HG03066 (cell line): ENCODE results near the gene MYO5C.

Experiments
- ATAC-seq: cut with Tn5 transposase; IDR thresholded peaks from one replicate; pipeline ENCODE4 v1.9.1; 2021; ENCODE audit warnings: low read depth; ENCODE audit not compliant: unreplicated experiment

The MYO5C gene

GRCh38 chr15:52218371-52218770 is 77.2 kb downstream of the MYO5C start:
- no peak for ATAC-seq

DNA sequence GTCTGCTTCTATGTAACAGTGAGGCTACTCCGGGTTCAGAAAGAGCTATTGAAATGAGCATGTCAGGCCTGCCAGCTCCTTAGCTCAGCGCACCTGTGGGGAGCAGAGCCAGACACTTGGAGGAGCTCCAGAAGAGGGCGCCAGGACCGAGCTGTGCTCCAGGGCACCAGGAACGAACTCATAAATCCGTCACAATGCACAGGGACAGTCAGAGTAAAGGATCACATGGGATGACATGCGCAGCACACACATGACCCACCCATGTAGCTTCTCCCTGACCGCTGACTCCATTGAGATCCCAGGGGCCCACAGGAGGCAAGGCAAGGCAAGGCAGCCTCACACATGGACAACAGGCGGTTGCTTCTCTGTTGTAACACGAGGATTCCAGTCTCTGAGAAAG is 78.4 kb downstream of the MYO5C start:
- ATAC-seq, result no peak

DNA sequence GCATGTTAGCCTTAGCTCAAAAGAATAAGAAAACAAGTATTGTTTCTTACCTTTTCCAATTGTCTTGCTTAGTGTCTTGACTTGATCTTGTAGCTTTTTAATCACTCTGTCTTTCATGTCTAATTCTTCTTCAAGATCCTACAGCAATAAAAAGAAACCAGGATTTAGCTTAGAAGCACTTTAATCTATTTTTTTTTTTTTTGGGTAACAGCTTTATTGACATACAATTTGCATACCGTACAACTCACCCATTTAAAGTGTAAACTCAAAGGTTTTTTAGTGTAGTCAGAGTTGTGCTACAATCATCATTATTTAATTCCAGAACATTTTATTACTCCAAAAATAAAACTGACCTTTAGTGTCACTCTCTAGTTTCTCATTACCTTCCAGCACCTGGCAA is 81.1 kb downstream of the MYO5C start:
- no peak for ATAC-seq

DNA sequence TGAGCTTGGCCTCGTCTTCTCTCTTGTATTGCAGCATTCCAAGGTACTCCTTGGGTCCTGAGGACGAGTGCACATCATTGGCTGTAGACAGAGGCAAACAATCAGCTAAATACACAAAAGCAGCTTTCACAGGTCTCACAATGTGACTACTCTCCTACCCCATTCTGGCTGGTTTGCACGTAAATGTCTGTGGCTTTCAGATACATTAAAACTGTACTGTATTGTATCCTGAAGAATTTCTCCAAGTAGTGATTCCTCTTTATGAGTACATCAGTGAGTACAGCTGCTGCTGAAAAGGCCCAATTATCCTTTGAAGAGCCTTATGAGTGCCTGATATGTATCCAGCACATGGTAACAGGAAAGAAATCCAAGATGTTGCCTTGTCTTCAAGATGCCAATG is 82.4 kb downstream of the MYO5C start:
- no peak for ATAC-seq

DNA sequence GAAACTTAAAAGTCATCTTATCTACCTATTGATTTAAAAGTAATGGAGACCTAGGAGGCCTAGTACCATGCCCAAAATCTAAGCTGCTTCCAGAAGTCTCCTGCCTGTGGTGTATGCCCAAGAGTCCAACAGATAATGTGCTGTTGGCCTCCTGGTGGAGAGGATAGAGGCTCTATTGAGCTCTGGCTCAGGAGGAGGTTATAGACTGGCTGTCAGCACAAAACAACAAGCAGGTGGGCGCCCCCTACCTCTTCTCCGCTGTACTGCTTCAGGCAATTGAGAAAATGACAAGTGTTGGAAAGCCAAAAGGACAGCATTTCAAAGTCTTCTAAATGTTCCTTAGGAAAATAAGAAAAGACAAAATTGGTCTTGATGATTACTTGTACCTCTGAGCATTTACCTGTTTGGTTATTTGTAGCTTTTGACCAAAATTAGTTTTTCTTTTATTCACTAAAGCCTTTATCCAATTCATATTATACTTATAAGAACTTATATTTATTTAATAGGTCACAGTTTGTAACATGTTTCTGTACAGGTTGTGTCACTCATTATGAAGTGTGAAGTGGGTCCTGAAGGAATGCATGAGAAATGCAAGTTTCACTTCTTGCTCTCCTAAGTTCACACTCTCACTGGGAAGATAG is 87.2 kb downstream of the MYO5C start:
- ATAC-seq, result peak; percentile 80

GRCh38 chr15:52207191-52207590 is 88.4 kb downstream of the MYO5C start:
- no peak for ATAC-seq

GRCh38 chr15:52206446-52206845 is 89.2 kb downstream of the MYO5C start:
- ATAC-seq, result no peak

DNA sequence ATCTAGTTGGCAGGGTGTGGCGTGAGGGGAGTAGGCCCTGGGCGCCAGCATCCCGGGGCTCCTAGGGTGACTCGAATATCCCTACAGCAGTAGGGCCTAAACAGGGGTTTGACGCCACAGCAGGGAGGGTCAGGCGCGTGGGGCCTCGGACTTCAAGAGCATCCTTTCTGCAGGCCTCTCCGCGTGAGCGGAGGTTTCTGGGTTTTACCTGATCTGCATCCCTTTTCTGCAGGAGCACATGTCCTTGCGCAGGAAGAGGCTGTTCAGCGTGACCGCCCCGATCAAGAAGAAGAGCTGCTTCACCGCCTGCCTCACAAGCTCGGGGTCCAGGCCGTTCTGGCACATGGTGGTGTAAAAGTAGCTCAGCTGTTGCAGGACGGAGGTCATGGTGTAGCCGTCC is 90.9 kb downstream of the MYO5C start:
- ATAC-seq, result no peak

DNA sequence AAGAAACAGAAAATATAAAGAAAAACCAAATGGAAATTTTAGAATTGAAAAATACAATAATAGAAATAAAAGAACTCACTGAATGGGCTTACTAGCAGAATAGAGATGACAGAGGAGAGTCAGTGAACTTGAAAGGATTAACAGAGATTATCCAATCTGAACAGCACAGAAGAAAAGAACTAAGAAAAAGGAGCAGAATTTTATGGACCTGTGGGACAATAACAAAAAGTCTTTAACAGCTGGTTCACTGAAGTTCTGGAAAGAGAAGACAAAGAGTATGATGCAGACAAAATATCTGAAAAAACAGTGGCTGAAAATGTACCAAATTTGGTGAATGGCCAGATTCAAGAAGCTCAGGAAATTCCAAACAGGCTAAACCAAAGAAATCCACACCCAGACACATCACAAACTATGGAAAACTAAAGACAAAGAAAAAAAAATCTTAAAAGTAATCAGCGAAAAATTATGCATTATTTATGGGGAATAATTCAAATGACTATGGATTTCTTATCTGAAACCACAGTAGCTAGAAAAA is 94.7 kb downstream of the MYO5C start:
- ATAC-seq, result no peak

DNA sequence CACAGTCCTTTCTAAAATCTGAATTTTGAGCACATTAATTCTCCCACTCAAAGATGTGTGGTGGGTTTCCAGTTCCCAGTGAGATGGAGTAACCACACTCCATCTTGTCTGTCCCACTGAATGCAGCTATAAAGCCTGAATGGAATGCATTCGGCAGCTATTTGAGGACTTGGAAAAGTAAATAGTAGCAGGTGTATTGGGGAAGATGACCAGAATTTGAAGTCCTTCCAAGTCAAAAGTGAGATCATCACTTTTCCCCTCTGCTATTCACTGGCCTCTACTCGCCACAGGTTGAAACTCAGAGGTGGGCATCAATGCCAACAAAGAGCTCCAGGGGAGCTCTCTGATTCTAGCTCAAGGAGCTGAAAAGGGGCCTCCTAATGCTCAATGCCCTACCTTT is 96.3 kb downstream of the MYO5C start:
- ATAC-seq, result no peak

DNA sequence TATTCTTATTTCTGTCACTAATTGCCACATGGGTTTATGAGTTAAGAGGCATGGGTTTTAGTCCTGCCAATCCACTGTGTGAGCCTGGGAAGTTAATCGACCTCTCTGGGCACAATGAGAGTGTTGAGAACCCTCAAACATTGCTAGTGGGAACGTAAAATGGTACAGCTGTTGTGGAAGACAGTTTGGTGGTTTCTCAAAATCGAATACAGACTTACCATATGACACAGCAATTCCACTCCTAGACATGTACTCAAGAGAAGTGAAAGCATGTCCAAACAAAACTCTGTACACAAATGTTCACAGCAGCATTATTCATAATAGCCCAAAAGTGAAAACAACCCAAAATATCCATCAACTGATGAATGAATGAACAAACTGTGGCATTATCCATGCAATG is 98.7 kb downstream of the MYO5C start:
- no peak for ATAC-seq

- no peak for ATAC-seq
Measured at GRCh38 chr15:52193791-52194190, 101.8 kb downstream of the MYO5C start.

DNA sequence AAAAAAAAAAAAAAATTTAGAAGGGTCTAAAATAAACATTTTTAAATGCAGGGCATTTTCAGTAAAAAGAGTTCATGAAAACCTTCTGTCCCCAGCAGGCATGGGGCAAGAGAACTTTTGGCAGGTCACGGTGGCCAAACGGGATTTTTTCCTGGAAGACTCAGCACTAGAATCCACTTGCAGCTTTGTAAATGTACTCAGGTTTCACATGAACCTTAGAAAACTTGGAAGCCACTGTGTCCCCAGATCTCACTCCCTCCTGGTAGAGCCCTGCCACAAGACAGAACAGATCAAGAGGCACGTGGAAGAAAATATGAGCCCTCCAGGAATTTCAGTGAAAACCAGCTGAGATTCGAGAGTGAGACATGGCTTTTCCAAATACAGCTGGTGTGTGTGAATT is 102.3 kb downstream of the MYO5C start:
- ATAC-seq, result no peak

DNA sequence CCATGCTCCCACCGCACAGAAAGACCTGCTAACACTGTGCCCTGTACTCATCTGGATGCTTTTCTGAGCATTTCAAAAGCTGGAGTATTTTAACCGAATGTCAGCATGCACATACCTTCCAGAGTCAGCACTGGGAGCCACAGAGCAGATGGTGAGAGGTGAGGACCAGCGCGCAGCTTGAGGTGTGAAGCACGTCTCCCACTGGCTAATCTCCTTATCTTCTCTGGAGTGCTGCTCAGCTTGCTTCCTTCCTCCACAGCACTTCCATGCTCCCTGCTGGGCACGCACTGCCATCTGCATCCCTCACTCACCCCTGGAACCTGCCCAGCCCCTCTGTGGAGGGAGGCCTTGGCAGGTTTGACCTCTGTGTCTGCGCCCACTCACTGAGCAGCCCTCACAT is 104.4 kb downstream of the MYO5C start, which contains the start of gene GNB5:
TSS of gene GNB5 (minus strand) at position 186 of the 400 bp plus-strand sequence. CDS start 6,716 bp downstream, outside the sequence.
- ATAC-seq, result no peak

- ATAC-seq, result no peak
Measured at GRCh38 chr15:52186651-52187486, 108.7 kb downstream of the MYO5C start.

DNA sequence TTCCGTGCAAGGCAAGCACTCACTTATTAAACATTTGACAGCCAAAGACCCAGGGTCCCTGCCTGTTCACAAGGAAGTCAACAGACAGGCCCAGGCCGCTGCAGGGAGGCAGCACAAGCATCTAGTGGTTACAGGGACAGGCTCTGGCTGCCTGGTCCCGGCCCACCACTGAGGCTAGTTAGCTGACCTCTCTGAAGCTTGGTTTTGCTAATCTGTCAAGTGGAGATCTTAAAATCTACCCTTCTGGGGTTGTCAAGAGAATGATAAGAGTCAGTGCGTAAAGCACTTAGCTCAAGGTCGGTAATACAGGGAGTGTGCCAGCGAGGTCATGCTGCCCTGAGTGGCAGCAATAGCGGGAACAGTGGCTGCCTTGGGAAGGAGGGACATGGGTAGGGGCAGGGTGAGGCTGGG is 110.4 kb downstream of the MYO5C start:
- ATAC-seq, result no peak

- ATAC-seq, result no peak
Measured at GRCh38 chr15:52184721-52185120, 110.9 kb downstream of the MYO5C start.

DNA sequence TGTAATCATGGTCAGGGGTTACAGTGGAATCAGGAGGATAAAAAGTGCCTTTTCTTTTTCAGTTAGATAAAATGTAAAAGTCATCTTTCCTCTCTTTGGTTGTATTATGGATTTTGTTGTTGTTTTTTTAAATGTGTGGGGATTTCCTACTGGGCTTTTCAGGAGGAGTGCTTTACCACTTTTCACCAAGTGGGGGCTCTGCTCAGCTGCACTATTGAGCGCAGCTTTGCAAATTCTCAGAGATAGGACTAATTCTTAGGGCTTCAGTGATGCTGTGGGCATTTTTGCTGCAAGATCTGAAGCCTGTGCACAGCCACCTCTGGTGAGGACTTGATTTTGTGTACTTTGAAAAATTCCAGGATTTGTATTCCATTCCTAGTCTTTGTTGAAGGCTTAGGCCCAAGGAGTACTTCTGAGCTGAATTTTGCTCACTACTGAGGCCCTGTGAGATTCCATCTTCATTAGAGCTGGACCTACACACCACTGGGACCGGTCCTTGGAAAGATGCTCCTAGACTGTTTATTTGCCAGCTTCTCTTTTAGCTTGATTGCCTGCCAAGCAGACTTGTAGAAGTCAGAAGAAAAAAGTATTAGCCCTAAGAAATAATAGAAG is 111.9 kb downstream of the MYO5C start:
- no peak for ATAC-seq

GRCh38 chr15:52181938-52182780 is 113.4 kb downstream of the MYO5C start:
- no peak for ATAC-seq

DNA sequence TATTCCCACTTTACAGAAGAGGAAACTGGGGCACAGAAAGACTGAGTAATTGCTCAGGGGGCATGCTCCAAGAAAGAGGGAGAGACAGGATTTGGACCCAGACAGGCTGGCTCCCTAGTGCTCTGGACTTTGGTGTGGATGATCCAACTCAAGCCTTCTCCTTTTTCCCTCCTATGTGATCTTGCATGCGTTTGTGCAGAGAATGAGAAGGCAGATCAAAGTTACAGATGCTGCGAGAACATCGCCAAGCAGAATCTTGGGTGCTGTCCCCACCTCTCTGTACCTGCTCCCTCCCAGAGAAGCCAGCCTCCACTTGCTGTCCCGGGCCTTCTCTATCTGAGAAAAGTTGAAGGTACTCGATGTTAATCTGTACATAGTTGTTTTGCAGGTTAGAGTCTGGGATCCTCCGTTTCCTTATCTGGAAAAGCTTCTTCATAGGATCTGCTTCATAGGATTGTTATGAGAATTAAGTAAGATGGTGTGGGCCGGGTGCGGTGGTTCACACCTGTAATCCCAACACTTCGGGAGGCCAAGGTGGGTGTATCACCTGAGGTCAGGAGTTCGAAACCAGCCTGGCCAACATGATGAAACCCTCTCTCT is 114.7 kb downstream of the MYO5C start:
- no peak for ATAC-seq
